D721Med (cell line): ENCODE results near the gene TIGAR.

Source experiments
- DNase-seq: peaks from one replicate; pipeline ENCODE4 v3.0.0; 2011; ENCODE audit warnings: low spot score; ENCODE audit not compliant: insufficient read length
- FAIRE-seq: peaks from 2 replicates; lab custom pipeline; 2011; peaks lifted over from hg19 to GRCh38; lab: Jason Lieb, UNC
- CTCF ChIP-seq: IDR thresholded peaks from 2 replicates; pipeline ENCODE4 v1.5.1; 2012; ENCODE audit warnings: mild to moderate bottlenecking, control low read depth; ENCODE audit not compliant: insufficient read depth; ENCODE audit errors: missing control alignments

TIGAR gene

GRCh38 chr12:4308334-4308950 is 12.6 kb upstream of the TIGAR start:
- FAIRE-seq (peak; percentile 83), DNase-seq (no peak)
- TF ChIP-seq CTCF = no peak

GRCh38 chr12:4311776-4312175 is 9.2 kb upstream of the TIGAR start:
- DNase-seq = no peak
- FAIRE-seq = no peak
- TF ChIP-seq CTCF = no peak

- DNase-seq (no peak), FAIRE-seq (no peak)
- no peak for TF ChIP-seq CTCF
Observed at GRCh38 chr12:4312251-4312650, 8.8 kb upstream of the TIGAR start.

- FAIRE-seq (no peak), DNase-seq (no peak)
- TF ChIP-seq CTCF = no peak
Observed at GRCh38 chr12:4320497-4320852, 538 bp upstream of the TIGAR start.

DNA sequence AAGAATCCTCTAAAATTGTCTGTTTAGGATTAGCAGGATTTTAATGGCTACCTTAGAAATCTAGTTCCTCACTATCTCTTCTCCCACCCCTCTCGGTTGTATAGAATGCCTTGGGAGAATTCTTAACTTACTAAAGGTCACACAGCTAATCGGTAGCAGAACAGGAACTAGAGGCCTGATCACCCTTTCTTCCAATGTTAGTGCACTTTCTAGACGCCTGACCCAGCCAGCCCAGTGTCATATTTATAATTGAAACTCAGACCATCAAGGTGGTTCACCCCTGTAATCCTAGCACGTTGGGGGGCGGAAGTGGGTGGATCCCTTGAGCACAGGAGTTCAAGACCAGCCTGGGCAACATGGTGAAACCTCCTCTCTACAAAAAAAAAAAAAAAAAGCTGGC is 1.7 kb downstream of the TIGAR start:
- DNase-seq (no peak), FAIRE-seq (no peak)
- no peak for TF ChIP-seq CTCF

- FAIRE-seq = no peak
- DNase-seq = no peak
- no peak for TF ChIP-seq CTCF
Observed at GRCh38 chr12:4323396-4323795, 2.4 kb downstream of the TIGAR start.

DNA sequence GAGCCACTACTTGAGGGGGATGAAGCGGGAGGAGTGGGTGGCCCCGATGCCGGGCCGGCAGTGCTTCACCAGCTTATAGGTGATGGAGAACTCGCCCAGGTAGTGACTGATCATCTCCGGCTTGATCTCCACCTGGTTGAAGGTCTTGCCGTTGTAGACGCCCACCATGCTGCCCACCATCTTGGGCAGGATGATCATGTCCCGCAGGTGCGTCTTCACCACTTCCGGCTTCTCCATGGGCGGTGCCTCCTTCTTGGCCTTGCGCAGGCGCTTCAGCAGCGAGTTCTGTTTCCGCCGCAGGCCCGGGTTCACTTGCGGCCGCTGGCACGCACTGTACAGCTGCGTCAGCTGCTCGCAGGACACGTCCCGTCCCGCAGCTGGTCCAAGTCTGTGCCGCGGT is 3.4 kb downstream of the TIGAR start:
- FAIRE-seq (no peak), DNase-seq (peak; percentile 52)
- no peak for TF ChIP-seq CTCF
